ELF-1 (cell line): ENCODE data around the gene CCDC91.

Experiments
- DNase-seq: peaks from one replicate; pipeline ENCODE4 v3.0.0-alpha.2; 2016; ENCODE audit warnings: low read depth, low spot score

The CCDC91 gene

DNA sequence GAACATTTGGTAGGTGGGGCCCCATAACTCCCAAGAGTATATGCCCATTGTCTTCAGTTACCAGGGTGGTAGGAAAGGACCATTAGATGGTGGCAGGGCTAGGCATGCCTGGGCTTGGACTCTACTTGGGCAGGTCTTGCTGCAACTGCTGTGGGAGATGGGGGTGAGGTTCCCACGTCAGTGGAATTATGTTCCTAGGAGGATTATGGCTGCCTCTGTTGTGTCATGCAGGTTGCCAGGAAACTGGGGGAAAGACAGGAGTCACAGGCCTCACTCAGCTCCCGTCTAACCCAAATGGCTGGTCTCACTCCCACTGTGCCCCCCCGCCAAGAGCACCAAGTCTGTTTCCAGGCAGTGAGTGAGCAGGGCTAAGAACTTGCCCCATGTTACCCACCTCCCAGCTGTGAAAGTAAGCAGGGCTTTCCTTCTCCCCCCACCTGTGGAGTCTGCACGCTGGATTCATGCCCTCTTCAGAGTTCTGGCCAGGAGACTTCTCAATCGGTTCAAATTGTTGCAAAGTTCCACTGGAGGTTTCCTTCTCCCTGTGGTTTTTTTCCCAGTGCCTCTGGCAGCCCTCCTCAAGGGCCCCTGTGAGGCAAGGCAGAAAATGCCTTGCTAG, 337.5 kb downstream of the CCDC91 start:
- no peak for DNase-seq

- DNase-seq = no peak
These were observed 345.0 kb downstream of the CCDC91 start for GRCh38 chr12:28535216-28535615.

DNA sequence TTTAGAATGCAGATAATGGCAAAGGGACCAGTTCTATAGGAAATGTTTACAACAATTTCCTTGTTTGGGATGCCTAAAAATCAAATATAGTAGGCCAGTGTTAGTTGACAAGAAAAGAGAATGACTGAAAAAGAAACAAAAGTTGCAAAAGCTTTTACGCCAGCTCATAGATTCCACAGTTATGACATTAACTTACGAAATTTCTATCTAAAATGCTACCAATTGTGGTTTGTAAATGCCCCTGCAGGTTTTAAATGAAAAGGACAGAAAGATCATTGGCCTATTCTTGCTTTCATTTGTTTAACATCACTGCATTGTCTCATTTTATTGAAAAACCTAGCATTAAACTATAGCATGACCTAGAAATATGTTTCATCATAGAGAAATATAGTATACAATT, 345.8 kb downstream of the CCDC91 start:
- DNase-seq = no peak

DNA sequence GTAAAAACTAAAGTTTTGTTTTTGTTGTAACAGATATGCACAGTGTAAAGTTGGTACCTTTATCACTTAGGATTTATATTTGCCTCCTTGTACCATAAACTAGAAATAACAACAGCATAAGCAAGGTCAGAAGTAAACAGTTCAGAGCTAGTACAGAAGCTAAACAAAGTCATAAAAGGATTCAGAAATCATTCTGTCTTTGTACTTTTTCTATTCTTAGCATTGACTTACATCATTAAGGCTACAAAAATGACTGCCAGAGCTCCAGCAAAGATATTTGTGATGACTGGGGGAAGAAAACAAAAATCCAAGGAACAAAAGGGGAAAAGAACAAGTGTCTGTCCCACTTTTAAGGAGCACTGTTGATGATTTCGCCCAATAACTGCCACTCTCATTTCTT, 347.2 kb downstream of the CCDC91 start:
- no peak for DNase-seq

DNA sequence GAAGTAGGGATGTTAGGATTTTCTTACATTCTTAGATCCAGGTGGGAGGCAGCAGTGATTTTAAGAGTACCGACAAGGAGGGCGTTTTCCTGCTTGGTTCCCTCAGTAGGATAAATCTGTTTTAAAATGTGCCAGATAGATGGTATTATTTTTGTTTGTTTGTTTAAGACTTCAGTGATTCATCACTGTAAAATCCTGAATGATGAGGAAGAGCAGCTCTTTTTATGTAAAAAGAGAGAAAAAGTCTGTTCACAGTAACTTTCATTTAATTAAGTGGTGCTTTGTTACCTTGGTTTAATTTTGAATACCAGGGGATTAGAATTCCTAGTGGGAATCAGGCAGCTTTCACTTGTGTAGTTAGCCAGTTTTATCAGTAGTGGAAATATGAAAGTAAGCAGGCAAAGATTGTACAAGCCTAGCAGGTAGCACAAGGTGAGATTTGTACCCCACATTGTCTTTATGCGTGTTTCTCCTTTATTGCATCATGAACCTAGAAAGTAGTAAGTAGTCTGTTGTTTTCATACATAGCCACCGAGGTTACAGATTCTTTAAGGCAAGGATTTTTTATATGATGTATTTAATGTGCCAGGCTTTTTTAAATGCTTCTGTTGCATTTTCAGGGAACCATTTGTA, 349.6 kb downstream of the CCDC91 start:
- no peak for DNase-seq

DNA sequence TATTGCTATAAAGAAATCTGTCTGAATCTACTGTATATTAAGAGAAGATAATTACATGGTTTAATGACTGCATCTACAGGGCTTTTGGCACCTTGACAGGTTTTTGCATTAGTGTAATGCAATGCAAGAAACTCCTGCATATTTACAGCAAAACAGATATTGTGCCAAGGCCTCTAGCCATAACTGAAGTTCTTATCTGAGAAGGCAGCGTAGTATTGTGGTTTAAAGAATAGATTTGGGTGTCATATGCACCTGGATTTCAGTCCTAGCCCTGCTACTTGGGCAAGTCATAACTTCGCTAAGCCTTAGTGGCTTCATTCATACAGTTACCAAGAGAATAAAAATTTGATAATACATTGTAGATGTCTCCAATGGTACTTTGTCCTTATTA, 350.1 kb downstream of the CCDC91 start:
- no peak for DNase-seq

DNA sequence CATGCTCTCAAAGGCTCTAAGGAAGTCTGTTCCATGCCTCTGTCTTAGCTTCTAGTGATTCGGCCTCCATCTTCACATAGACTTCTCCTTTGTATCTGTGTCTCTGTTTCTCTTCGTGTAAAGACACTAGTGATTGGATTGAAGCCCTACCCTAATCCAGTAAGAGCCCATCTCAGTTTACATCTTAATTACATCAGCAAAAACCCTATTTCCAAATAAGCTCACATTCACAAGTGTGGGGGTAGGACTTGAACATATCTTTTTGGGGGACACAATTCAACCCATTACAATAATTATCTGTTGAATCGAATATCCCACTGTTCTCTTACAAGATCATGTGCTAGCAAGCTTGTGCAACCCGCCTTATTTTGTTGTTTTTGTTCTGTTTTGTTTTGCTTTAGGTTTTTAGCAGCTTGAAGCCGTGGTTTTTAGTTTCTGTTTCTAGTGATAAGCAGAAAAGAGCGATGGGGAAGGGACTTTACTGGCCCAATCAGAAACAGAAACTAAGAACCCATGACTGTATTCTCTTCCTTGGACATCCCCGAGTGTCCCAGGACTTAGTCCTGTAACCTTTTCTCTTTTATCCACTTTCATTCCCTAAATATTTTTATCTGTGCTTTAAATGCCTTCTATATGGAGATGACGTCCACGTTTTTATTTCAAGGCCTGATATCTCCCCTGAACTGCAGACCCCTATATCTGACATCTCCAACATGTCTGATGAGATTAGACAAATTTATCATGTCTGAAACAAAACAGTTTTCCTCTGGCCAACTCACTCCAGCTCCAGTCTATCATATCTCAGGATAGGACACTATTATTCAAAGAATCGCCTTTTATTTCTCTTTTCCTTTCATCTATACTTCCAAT, 353.0 kb downstream of the CCDC91 start:
- DNase-seq = no peak

DNA sequence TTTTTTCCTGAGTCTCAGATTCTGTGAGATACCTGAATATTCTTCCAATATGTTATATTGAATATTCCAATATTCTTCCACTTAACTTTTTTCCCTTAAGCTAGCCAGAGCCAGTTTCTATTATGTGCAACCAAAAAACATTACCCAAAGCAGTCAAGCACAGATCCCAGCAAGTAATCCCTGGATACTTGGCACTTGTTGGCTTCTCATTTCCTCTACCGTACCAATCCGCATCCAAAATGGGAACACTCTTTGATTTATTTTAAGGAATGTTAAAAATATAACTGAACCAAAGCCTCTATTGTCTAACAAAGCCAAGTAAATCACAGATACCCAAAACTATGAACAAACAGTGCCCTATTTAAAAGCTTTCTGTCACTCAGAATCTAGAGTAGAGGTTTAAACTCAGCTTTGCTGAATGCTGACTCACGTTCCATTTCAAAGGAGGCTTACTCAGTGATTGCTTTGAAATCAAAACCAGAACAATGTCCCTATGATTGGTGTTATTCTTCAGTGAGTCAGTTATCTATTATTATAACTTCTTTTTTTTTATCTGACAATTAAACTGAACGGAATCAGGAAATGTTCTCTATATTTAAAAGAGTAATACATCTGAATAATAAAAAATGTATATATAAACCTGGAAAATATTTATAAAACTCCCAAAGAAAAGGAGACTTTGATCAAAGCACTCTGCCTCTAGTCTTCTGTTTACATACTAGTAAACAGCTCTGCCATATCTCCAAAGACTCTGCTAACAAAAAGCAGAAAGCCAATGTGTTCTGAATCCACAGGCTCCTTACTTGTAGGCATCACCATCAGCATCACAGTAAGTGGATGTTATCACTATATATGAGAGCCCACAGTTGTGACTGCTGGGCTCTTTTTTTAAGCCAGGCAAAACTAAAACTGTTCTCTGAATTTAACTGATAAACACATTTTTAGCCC, 360.8 kb downstream of the CCDC91 start:
- no peak for DNase-seq

DNA sequence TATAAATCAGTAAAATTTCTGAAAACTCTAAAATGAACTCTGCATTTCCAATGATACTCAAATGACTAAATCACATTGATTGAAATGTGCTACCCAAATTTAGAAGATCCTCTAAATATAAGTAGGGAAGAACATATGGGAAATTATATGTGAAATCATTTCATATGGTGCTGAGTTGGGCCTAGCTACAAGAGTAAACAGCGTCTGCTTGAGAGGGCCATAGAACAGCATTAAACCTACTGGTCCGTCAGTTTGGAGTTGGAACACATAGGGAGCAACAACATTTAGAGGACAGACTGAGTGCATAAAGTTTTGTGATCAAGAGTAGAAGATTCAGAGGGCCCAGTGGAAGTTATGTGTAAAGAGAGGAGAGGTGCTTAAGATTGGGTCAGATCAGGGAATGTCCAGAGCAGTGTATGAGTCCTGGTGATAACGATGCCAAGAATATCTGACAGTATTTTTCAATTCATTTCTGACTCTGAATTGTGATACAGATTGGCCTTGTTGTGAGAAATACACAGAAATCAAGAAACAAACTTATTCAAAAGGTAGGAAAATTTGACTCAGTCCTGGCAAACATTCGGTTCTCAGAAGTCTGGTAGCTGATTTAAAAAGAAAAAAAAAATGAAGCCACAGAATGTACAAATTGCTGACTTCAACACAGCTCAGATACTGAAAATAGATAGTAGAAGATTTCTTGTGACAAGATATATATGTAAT, 362.2 kb downstream of the CCDC91 start:
- no peak for DNase-seq

GRCh38 chr12:28555748-28556147, 365.5 kb downstream of the CCDC91 start:
- DNase-seq = no peak

DNA sequence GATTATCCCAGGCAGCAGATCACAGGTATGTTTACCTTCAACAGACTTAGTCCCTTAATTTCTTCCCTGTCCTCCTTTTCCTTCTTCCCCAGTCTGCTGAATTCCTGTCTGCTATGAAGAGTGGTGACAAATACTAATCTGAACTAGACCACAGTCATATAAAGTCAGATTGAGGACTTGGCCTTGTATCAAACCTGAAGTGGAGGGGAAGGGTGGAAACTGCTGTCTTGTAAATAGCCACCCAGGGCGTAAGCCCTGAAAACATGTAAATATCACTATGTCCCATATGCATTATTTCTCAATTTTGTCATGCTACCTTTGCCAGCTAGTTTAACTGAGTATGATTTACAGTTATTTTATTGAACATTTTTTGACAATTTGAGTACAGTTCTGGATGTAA, 368.0 kb downstream of the CCDC91 start:
- DNase-seq = no peak

- no peak for DNase-seq
These were observed 373.0 kb downstream of the CCDC91 start for GRCh38 chr12:28563286-28563685.

DNA sequence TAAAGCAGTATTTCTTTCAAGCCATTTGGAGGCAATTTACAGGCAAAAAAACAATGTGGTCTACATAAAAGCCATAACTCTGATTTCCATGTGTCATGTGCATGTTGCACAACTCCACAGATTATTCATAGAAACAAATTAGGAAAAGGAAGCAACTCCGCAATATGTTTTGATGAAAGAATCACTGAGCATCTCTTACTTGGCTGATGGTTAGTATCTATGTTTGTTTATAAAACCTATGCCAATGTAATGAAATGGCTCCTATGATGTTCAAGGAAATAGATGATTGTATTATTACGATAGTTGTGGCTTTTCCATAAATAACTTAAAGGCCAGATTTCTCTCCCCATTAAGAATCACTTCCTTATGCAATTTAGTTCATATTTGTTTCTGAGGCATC, 373.7 kb downstream of the CCDC91 start:
- DNase-seq = no peak

- DNase-seq = no peak
These were observed 377.9 kb downstream of the CCDC91 start for GRCh38 chr12:28568118-28568517.

DNA sequence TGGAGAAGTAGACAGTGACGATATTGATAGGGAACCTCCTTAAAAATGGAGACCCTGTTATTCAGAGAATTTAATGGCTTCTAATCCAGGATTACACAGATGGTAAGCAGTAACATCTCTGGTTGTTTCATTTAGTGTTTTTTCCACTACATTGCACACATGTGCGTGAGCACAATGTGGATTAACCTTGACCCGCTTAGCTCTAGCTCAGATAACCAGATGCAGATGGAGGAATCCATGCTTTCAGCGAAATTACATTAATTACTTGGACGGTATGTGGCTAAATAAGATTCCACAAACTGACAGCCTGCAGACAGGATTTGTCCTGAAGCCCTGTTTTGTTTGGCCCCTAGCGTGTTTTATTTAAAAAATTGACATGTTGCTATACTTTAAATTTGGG, 378.4 kb downstream of the CCDC91 start:
- no peak for DNase-seq

GRCh38 chr12:28569698-28570411, 379.6 kb downstream of the CCDC91 start:
- no peak for DNase-seq

GRCh38 chr12:28570811-28571210, 380.6 kb downstream of the CCDC91 start:
- DNase-seq = no peak

DNA sequence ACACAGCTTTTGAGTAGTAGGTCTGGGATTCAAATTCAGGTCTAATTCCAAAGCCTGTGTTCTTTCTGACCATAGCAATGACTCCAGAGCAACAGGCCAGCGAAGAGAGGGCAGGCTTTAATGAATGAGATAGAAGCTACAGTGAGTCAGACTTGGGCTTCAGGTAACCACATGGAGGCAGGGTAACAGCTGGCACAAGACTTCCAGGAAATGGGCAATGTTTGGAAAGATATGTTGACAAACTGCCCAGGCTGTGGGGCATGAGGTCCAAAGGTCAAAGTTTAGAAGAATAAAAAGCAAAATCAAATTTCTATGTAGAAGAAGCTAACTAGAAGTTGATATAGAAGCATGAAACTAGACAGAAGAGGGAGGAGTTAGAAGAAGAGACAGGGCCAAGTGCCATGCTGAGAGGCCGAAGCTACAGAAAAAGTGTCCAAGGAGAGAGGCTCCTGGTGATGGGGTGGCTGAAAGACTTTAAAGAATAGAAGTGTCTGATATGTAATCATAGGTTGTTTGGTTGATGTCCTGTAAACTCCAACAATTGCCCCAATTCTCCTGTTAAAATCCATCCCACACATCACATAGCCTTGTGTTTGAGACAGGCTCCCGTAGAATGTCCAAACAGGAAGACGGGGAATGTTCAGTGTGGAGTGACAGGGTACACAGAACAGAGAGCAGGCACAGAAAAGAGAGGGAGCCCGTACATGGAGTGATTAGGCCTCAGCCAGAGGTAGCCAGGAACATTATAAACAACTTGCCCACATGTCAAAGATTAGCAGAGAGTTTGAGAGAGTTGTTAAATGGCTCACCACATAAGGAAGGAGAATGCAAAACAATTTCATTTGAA, 384.7 kb downstream of the CCDC91 start:
- DNase-seq = no peak

DNA sequence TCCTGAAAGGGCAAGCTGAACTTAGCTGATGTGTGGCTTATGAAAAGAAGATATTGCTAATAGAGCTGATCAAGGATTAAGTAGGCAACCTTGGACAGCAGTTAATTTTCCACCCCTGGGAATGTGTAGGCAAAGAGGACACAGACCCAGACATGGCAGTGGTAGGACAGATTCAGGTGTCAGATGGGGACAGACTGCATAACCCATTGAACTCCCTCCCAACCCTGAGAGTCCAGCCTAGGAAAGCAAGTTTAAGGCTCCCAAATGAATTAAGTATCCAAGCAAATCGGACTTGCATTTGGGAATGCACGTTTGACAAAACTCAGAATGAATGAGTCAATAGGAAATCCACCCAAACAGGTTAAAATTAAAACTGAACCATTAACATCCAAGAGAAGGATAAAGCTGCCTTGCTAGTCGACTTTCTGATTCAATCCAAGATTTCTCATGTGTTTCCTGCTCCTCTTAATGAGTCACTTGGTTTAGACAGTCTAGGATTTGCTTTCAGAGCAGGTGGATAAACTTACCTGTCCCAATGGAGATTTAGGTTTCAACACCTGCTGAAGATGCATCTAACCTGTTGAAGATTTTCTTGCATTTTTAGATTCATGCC, 385.4 kb downstream of the CCDC91 start:
- DNase-seq = no peak
